GM12878 (cell line): ENCODE results near the gene TNXB. TPM values are rescaled to one million over a fixed set of nuclear protein-coding genes. Genes with fewer than 3 reads are reported as not detected.

Experiments used
- ATAC-seq: fragments of 200-7000 bp; cut with Tn5 transposase; 3 replicates; pipeline ENCODE4 v1.9.1; 2020; ENCODE audit warnings: mild to moderate bottlenecking, moderate library complexity
- BruUV-seq: library from RNA; stranded (reverse); fragments of 400-500 nt; replicated peaks from 2 replicates; lab custom pipeline; 2021; lab: Mats Ljungman, UMichigan
- CTCF ChIA-PET: fragments of 300-600 bp; sonication (Branson Sonifier 250); formaldehyde crosslinking; extraction: SDS; loops from one replicate; lab custom pipeline; 2021; ENCODE audit warnings: inconsistent platforms; lab: Yijun Ruan, JAX
- POLR2A ChIA-PET: fragments of 350-600 bp; formaldehyde crosslinking; extraction: SDS; loops from one replicate; lab custom pipeline; 2021; ENCODE audit warnings: inconsistent platforms; lab: Charles Lee
- RAD21 ChIA-PET: fragments of 300-600 bp; sonication (Branson Sonifier 250); formaldehyde crosslinking; loops from one replicate; lab custom pipeline; 2023; ENCODE audit warnings: antibody characterized with exemption; ENCODE audit not compliant: unreplicated experiment; lab: Charles Lee
- SMC1A ChIA-PET: fragments of 300-600 bp; sonication (Branson Sonifier 250); formaldehyde crosslinking; loops from one replicate; lab custom pipeline; 2023; ENCODE audit not compliant: unreplicated experiment, uncharacterized antibody; lab: Charles Lee
- DNase-seq: peaks from one replicate; pipeline ENCODE4 v3.0.0-alpha.2; 2011; ENCODE audit warnings: low read depth, low spot score
- FAIRE-seq: peaks from 3 replicates; lab custom pipeline; 2011; peaks lifted over from hg19 to GRCh38; lab: Jason Lieb, UNC
- H2AFZ ChIP-seq: 2 replicates; pipeline ENCODE4 v1.6.0; 2011; ENCODE audit warnings: low read depth, low read length, control low read depth; ENCODE audit not compliant: control insufficient read depth
- H3K27ac ChIP-seq: 2 replicates; pipeline ENCODE4 v1.5.1; 2011; ENCODE audit warnings: control low read depth; ENCODE audit not compliant: control insufficient read depth, insufficient read depth
- H3K27me3 ChIP-seq, 2 experiments: replicated peaks in 1 of 2; 2 replicates each; pipeline versions ENCODE4 v1.6.0 to v1.6.1; 2011; ENCODE audit warnings: low read length in 1 of 2; ENCODE audit not compliant: control insufficient read depth in 2 of 2, insufficient read depth in 2 of 2
- H3K36me3 ChIP-seq, 2 experiments: 2 replicates each; pipeline ENCODE4 v1.5.1; 2011; ENCODE audit warnings: low read length in 1 of 2; ENCODE audit not compliant: control insufficient read depth in 2 of 2, insufficient read depth in 2 of 2
- H3K4me1 ChIP-seq: 2 replicates; pipeline ENCODE4 v1.6.1; 2011; ENCODE audit warnings: mild to moderate bottlenecking, low read length, moderate library complexity, mixed read lengths; ENCODE audit not compliant: control insufficient read depth, insufficient read depth
- H3K4me2 ChIP-seq: 2 replicates; pipeline ENCODE4 v1.6.0; 2011; ENCODE audit warnings: control low read depth; ENCODE audit not compliant: control insufficient read depth, insufficient read depth
- H3K4me3 ChIP-seq: fragments of 200-600 bp; sonication (generic); 2 replicates; pipeline ENCODE4 v1.5.1; 2016
- H3K79me2 ChIP-seq: 2 replicates; pipeline ENCODE4 v1.6.0; 2011; ENCODE audit warnings: low read length; ENCODE audit not compliant: control insufficient read depth, insufficient read depth
- H3K9ac ChIP-seq: 2 replicates; pipeline ENCODE4 v1.8.0; 2011; ENCODE audit warnings: low read length, control low read depth, mixed read lengths; ENCODE audit not compliant: control insufficient read depth, insufficient read depth
- H3K9me3 ChIP-seq: replicated peaks from 3 replicates; pipeline ENCODE4 v1.5.1; 2011; ENCODE audit warnings: mild to moderate bottlenecking, low read length; ENCODE audit not compliant: control insufficient read depth, insufficient read depth
- H4K20me1 ChIP-seq: 2 replicates; pipeline ENCODE4 v1.6.0; 2011; ENCODE audit not compliant: control insufficient read depth, insufficient read depth
- FOXK2 ChIP-seq: fragments of 450-650 bp; IDR thresholded peaks from 2 replicates; pipeline ENCODE4 v1.6.1; 2017; ENCODE audit warnings: mild to moderate bottlenecking, moderate library complexity
- MEF2B ChIP-seq: fragments of 450-650 bp; IDR thresholded peaks from 2 replicates; pipeline ENCODE4 v1.6.1; 2018; ENCODE audit warnings: mild to moderate bottlenecking, moderate library complexity; ENCODE audit not compliant: partially characterized antibody, poor library complexity, severe bottlenecking
- NFYB ChIP-seq: IDR thresholded peaks from 2 replicates; pipeline ENCODE4 v1.6.1; 2011; ENCODE audit warnings: low read depth, mild to moderate bottlenecking, low read length, improper control_type of control experiment, moderate library complexity; ENCODE audit not compliant: insufficient read depth
- PAX8 ChIP-seq: fragments of 450-650 bp; IDR thresholded peaks from 2 replicates; pipeline ENCODE4 v1.6.1; 2017; ENCODE audit warnings: mild to moderate bottlenecking, moderate library complexity
- POLR2AphosphoS5 ChIP-seq: IDR thresholded peaks from 2 replicates; pipeline ENCODE4 v1.6.1; 2011; ENCODE audit warnings: mild to moderate bottlenecking, low read length, inconsistent platforms
- RB1 ChIP-seq: fragments of 450-650 bp; formaldehyde crosslinking; IDR thresholded peaks from 2 replicates; pipeline ENCODE4 v1.6.1; 2017; ENCODE audit warnings: mild to moderate bottlenecking, borderline replicate concordance
- RBBP5 ChIP-seq: fragments of 200-600 bp; sonication (generic); conservative IDR thresholded peaks from 2 replicates; pipeline ENCODE4 v1.6.1; 2016
- WGBS: methylation state at CpG from one replicate; pipeline ENCODE4 v1.1.6; 2016; ENCODE audit warnings: low lambda C conversion rate; ENCODE audit not compliant: insufficient replicate concordance, insufficient coverage; ENCODE audit errors: missing lambda C conversion rate; 5-methylcytosine and 5-hydroxymethylcytosine counted together
- in situ Hi-C: fragments of 300-500 bp; cut with MboI; formaldehyde crosslinking; loops from 9 replicates; pipeline ENCODE4 v1.14.3; 2018; ENCODE audit warnings: mixed read lengths
- intact Hi-C: fragments of 100-400 bp; cut with micrococcal nuclease; formaldehyde crosslinking; loops from one replicate; pipeline ENCODE4 v1.14.2; 2022; ENCODE audit not compliant: unreplicated experiment
- polyA plus RNA-seq, 11 experiments: library from polyadenylated mRNA; depleted of rRNA in 4 of 11; unstranded in 6 of 11; stranded (reverse) in 5 of 11; fragments of >200 nt; fragmentation: Nextera tagmentation in 4 of 11; fragmentation: Illumina TruSeq in 1 of 11; extraction: Ambion mirVana in 4 of 11; extraction: Trizol in 1 of 11; gene quantifications; 1 replicate in 1 of 11; 2 replicates in 10 of 11; pipeline versions ENCODE4 v1.2.1 to v1.2.3, GENCODE V29; 2011 to 2016; ENCODE audit warnings: inconsistent platforms in 2 of 11, missing spikeins in 2 of 11, low read depth in 1 of 11
- total RNA-seq, 4 experiments: library from RNA; depleted of rRNA in 3 of 4; stranded (reverse); fragments of >200 nt in 3 of 4; fragmentation: Illumina TruSeq in 1 of 4; extraction: Trizol in 1 of 4; gene quantifications; 2 replicates each; pipeline versions ENCODE4 v1.2.1 to v1.2.3, GENCODE V29; 2013 to 2021
- TF ChIP-seq, protein P1 (sequence below): fragments of 450-650 bp; formaldehyde crosslinking; IDR thresholded peaks from 2 replicates; pipeline ENCODE4 v1.4.0; 2020; ENCODE audit warnings: mild to moderate bottlenecking, moderate library complexity
- TF ChIP-seq, protein P2 (sequence below): fragments of 450-650 bp; IDR thresholded peaks from 2 replicates; pipeline ENCODE4 v1.6.1; 2017; ENCODE audit warnings: antibody characterized with exemption, mild to moderate bottlenecking, moderate library complexity
- TF ChIP-seq, protein P3 (sequence below), 3 experiments: IDR thresholded peaks in 2 of 3; conservative IDR thresholded peaks in 1 of 3; 2 replicates each; pipeline ENCODE4 v1.5.1; 2011; ENCODE audit warnings: low read depth in 3 of 3, low read length in 3 of 3, mild to moderate bottlenecking in 3 of 3, control low read depth in 2 of 3, moderate library complexity in 2 of 3, inconsistent platforms in 1 of 3, mixed read lengths in 1 of 3; ENCODE audit not compliant: control insufficient read depth in 2 of 3, insufficient read depth in 1 of 3; ENCODE audit errors: extremely low read depth in 1 of 3

The TNXB gene
- total and polyA plus RNA-seq, 10 of the 15 experiments (the other 5 are each of a cell fraction or from before 2014, with no cell fraction given) = 0.03 to 2.5 (median 0.68) TPM; not detected in 2

DNA sequence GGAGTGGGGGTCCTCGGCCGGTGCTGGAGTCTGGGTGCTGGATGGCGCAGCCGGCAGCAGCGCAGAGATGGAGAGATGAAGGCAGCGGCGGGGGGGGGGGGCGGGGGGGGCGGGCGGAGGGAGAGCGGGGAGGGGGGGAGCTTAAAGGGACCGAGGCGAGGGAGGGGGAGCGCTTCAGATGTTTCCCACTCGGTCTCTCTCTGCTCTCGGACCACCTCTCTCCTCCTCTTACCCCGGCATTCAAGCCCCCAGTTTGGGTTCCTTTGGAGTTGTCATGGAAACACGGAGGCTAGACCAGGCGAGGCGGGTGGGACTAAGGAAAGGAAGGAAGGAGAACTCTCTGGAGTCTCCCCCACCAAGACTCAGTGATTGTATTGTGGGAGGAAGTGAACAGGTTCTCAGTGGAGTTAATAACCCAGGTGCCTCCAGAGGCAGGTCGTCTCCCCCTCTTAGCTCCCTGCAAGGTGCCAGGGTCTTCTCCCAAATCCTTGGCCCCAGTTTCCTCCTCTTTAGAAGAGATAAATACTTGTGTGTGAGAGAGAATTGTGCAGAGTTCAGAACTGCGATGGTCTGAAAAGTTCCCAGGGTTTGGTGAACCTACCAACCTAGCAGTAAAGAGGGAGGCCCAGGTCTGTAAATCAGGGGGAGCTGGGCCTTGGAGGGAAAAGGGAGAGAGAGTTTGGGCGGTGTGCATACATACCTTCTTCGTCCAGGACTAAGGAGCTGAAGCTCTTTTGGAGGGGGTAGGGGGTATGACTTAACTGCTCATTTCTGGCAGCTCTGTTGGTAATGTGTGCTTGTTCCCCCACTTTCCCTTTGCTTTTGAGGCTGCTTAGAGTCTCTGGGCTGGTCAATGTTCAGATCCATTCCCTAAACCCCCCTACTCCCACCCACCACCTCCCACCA is 43.0 kb upstream of the TNXB start, which contains the start of gene PRRT1:
Gene PRRT1 (minus strand): TSS at position 77 of the 906 bp plus-strand sequence. CDS start 112 bp downstream, outside the sequence.
- POLR2A ChIA-PET = interaction anchor here (0.6 to 1.1 kb wide), 3 partner anchors 21 to 1331 kb away, joined by 4 to 8 read pairs (median 8); partner anchors contain the start of gene ATF6B
- CTCF ChIA-PET = interaction anchor here (1.5 kb wide), 1 partner anchor 33 kb away, joined by 4 read pairs; no protein-coding TSS in a partner anchor
- BruUV-seq = no TSS peak
- no peak for DNase-seq
- H3K9ac ChIP-seq = no peak within 1 kb of the TSS
- H3K27ac ChIP-seq = no peak within 1 kb of the TSS
- WGBS = 20% methylated on average over 12 of the region's 24 CpGs
- no peaks in the 10 kb centered on the region; the same call in 2 of the 3 replicates for H3K9me3 ChIP-seq
- no peaks in the 10 kb centered on the region for H3K79me2 ChIP-seq
- peaks cover 8 to 9% of the 10 kb centered on the region in 2 experiments for H3K27me3 ChIP-seq
- FAIRE-seq = no peak
- ATAC-seq = no peak
- peaks cover 3% of the 10 kb centered on the region; the same call in 1 of the 2 replicates for H3K4me1 ChIP-seq
- no peaks in the 10 kb centered on the region for H4K20me1 ChIP-seq
- no peak within 1 kb of the TSS for H3K4me2 ChIP-seq
- intact Hi-C loops = loop anchor here (10.0 kb wide), 1 partner anchor 107 kb away; no protein-coding TSS in a partner anchor
- in situ Hi-C loops = no loop called here
- SMC1A ChIA-PET = no interaction called here
- H3K36me3 ChIP-seq = no peaks in the 10 kb centered on the region; a peak in 1 of 4 replicates
- RAD21 ChIA-PET = interaction anchor here (1.2 kb wide), 1 partner anchor 38 kb away, joined by 3 read pairs; the partner anchor contains the start of gene PBX2
- no peak within 1 kb of the TSS for H3K4me3 ChIP-seq
- no peak within 1 kb of the TSS for H2AFZ ChIP-seq
- no peak for TF ChIP-seq PAX8
- no peak for TF ChIP-seq POLR2AphosphoS5
- TF ChIP-seq, protein P1, sequence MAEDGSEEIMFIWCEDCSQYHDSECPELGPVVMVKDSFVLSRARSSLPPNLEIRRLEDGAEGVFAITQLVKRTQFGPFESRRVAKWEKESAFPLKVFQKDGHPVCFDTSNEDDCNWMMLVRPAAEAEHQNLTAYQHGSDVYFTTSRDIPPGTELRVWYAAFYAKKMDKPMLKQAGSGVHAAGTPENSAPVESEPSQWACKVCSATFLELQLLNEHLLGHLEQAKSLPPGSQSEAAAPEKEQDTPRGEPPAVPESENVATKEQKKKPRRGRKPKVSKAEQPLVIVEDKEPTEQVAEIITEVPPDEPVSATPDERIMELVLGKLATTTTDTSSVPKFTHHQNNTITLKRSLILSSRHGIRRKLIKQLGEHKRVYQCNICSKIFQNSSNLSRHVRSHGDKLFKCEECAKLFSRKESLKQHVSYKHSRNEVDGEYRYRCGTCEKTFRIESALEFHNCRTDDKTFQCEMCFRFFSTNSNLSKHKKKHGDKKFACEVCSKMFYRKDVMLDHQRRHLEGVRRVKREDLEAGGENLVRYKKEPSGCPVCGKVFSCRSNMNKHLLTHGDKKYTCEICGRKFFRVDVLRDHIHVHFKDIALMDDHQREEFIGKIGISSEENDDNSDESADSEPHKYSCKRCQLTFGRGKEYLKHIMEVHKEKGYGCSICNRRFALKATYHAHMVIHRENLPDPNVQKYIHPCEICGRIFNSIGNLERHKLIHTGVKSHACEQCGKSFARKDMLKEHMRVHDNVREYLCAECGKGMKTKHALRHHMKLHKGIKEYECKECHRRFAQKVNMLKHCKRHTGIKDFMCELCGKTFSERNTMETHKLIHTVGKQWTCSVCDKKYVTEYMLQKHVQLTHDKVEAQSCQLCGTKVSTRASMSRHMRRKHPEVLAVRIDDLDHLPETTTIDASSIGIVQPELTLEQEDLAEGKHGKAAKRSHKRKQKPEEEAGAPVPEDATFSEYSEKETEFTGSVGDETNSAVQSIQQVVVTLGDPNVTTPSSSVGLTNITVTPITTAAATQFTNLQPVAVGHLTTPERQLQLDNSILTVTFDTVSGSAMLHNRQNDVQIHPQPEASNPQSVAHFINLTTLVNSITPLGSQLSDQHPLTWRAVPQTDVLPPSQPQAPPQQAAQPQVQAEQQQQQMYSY (CRISPR knock-in tag) = no peak
- no peak for TF ChIP-seq FOXK2
- TF ChIP-seq, protein P2, sequence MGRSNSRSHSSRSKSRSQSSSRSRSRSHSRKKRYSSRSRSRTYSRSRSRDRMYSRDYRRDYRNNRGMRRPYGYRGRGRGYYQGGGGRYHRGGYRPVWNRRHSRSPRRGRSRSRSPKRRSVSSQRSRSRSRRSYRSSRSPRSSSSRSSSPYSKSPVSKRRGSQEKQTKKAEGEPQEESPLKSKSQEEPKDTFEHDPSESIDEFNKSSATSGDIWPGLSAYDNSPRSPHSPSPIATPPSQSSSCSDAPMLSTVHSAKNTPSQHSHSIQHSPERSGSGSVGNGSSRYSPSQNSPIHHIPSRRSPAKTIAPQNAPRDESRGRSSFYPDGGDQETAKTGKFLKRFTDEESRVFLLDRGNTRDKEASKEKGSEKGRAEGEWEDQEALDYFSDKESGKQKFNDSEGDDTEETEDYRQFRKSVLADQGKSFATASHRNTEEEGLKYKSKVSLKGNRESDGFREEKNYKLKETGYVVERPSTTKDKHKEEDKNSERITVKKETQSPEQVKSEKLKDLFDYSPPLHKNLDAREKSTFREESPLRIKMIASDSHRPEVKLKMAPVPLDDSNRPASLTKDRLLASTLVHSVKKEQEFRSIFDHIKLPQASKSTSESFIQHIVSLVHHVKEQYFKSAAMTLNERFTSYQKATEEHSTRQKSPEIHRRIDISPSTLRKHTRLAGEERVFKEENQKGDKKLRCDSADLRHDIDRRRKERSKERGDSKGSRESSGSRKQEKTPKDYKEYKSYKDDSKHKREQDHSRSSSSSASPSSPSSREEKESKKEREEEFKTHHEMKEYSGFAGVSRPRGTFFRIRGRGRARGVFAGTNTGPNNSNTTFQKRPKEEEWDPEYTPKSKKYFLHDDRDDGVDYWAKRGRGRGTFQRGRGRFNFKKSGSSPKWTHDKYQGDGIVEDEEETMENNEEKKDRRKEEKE = no peak
- TF ChIP-seq, protein P3, sequence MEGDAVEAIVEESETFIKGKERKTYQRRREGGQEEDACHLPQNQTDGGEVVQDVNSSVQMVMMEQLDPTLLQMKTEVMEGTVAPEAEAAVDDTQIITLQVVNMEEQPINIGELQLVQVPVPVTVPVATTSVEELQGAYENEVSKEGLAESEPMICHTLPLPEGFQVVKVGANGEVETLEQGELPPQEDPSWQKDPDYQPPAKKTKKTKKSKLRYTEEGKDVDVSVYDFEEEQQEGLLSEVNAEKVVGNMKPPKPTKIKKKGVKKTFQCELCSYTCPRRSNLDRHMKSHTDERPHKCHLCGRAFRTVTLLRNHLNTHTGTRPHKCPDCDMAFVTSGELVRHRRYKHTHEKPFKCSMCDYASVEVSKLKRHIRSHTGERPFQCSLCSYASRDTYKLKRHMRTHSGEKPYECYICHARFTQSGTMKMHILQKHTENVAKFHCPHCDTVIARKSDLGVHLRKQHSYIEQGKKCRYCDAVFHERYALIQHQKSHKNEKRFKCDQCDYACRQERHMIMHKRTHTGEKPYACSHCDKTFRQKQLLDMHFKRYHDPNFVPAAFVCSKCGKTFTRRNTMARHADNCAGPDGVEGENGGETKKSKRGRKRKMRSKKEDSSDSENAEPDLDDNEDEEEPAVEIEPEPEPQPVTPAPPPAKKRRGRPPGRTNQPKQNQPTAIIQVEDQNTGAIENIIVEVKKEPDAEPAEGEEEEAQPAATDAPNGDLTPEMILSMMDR (IDR thresholded peaks at IDR 0.05 in 2 of 3, conservative IDR thresholded peaks at IDR 0.05 in 1 of 3; ENCODE audit: control insufficient read depth in 2 of 3, extremely low read depth in 1 of 3, insufficient read depth in 1 of 3, low read depth in 3 of 3, low read length in 3 of 3) = no peak
- no peak for TF ChIP-seq RB1
- no peak for TF ChIP-seq NFYB
- TF ChIP-seq MEF2B = no peak
- no peak for TF ChIP-seq RBBP5
